GM21390 (cell line): Measurements from ENCODE around the gene DPEP2.
"Not testable (repeated sequence)": the region's sequence is repeated elsewhere in the genome, so short reads cannot be mapped to it uniquely, and the experiment has no call there.

Source experiments
- ATAC-seq: cut with Tn5 transposase; IDR thresholded peaks from one replicate; pipeline ENCODE4 v1.9.1; 2021; ENCODE audit not compliant: unreplicated experiment

The DPEP2 gene

DNA sequence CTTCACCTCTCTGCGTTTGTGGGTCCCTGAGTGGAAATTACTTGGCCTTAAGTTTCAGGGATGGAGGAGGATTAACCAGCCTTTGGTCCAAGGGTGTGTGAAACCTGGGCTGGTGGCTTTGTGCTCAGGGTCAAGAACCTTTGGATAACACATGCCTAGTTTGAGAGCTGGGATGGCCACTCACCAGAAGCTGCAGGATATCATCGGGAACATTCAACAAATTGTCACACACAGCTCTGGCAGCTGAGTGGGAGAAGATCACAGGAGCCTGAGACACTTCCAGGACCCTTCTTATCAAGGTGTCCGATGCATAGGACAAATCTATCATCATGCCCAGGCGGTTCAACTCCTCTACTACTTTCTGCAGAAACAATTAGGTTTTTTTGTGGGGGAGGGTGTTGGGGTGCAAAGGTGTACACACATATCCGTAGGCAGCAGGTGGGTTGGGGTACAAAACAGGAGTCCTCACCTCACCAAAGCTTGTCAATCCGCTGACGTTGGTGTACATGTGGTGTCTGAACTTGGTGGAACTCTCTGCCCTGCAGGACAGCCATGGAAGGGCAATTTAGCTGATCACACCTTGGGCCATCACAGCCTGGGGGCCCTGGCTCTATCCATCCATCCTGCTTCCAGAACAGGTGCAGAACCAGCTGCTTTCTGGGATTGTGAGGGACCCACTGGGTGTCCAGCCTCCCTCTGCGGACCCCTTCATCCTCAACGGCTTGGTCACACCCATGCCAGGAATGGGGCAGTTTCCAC lies 21.6 kb downstream of the DPEP2 start:
- no peak for ATAC-seq

DNA sequence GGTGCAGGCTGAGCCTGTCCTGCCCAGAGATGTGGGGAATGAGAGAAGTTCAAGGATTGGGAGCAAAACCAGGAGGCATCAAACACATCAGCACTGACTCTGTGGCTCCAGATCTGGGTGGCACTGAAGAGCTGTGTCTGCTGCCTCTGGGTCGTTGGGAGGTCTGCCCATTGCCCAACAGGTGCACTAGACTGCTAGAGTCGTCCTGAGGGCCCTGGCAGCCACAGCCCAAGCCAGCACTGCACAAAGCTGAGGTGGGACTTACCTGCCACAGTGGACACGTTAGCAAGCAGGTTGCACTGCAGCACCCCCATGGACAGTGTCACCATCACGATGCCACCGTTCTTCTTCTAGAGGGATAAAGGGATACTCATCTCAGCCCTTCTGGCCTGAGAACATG lies 22.3 kb downstream of the DPEP2 start:
- ATAC-seq: no peak

DNA sequence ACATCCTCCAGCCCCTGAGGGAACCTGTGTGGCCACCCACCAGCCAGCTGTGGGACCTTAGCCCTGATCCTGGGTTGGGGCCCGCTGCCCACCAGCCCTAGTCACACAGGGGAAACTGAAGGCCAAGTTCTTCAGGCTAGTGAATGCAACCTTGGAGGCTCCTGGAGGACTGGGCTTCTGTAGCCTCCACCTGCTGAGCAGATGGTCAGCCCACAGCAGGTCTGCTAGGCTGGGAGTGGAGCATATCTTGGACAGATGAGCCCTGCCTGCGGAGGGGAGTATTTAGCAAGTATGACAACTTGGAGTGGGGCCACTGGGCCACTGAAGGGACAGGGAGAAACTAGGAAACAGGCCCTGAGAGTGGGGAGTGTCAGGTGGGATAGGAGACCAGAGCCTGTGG lies 23.1 kb downstream of the DPEP2 start:
- ATAC-seq: no peak

DNA sequence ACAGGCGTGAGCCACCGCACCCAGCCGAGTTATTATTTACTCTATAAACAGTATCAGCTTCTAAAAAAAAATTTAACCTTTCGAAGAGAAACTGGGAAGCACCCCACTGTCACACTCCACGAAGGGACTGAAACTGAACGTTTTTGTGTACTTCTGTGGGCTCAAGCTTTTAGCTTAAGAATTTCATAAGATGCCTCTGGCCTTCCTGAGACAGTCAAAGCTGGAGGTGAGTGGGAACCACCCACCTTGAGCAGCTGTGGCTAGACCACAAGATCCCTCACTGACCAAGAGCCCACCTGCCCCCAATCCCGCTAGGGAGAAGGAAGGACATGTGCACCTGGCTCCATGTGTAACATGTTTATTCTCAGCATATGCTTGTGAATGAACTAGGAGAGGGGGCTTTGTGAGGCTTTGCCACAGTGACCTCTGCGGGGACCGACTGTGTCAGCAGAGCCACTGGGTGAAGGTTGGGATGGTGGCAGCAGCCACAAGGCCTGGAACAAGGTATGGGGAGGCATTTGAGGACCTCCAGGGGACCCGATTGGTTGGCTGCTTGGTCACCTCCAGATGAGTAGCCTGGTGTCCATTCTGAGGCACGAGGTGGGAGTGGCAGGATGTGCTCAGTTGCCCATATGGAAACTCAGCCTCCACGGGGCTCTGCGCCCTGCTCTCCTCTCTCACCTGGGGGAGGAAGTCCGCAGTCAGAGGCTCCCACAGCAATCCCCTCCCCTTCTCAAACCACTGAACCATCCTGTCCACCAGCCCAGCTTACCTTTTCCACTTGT lies 23.8 kb downstream of the DPEP2 start:
- no peak for ATAC-seq

DNA sequence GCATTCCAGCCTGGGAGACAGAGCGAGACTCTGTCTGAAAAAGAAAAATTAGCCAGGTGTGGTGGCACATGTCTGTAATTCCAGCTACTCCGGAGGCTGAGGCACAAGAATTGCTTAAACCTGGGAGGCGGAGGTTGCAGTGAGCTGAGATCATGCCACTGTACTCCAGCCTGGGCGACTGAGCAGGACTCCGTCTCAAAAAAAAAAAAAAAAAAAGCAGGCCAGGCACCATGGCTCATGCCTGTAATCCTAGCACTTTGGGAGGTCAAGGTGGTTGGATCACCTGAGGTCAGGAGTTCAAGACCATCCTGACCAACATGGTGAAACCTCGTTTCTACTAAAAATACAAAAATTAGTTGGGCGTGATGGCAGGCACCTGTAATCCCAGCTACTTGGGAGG lies 27.0 kb downstream of the DPEP2 start:
- not testable (repeated sequence) for ATAC-seq

DNA sequence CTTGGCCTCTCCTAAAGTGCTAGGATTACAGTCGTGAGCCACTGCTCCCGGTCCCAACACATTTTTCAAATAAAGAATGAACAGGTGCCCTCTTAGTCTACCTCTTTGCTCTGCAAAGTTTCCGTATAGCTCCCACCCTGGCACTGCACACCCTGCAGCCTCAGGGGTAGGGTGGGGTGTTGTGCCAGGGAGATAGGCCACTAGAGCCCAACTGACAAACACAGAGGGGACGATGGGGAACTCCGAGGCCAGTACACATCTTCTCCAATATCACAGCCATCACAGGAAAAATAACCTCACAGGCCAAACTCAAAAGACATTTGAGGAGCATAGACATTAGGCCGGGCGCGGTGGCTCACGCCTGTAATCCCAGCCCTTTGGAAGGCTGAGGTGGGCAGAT lies 28.2 kb downstream of the DPEP2 start:
- no peak for ATAC-seq

DNA sequence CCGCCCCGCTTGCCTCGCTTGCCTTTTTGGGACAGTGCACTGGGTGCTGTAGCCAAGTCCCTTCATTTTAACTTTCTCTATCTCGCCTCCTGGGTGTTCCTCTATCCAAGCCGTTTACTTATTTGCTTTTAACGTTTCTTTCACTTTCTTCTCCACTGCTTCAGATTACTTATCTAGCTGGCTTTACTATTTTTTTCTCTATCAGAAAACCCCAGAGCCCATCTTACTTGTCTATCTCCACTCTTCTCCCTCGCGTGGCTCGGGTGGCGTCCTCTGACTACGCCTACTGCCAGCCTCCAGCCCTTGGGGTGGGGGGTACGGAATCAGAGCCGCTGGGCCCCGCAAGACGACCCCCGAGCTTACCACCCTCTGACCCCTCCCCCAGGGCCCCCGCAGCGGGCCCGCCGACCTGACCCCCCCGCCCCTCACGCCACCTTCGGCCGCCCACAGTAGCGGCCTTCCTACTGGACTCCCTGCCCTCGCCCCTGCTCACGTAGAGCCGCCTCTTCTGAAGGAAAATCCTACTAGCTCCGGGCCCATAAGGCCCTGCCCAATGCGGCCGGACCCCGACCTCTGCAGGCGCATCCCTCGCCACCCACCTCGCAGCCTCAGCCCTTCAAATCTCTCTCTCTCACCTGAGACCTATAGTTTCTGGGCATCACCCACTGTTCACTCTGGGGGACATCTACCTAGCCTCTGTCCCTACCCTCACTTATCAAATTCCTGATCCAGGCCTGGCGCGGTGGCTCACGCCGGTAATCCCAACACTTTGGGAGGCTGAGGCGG lies 29.8 kb downstream of the DPEP2 start:
- no peak for ATAC-seq

DNA sequence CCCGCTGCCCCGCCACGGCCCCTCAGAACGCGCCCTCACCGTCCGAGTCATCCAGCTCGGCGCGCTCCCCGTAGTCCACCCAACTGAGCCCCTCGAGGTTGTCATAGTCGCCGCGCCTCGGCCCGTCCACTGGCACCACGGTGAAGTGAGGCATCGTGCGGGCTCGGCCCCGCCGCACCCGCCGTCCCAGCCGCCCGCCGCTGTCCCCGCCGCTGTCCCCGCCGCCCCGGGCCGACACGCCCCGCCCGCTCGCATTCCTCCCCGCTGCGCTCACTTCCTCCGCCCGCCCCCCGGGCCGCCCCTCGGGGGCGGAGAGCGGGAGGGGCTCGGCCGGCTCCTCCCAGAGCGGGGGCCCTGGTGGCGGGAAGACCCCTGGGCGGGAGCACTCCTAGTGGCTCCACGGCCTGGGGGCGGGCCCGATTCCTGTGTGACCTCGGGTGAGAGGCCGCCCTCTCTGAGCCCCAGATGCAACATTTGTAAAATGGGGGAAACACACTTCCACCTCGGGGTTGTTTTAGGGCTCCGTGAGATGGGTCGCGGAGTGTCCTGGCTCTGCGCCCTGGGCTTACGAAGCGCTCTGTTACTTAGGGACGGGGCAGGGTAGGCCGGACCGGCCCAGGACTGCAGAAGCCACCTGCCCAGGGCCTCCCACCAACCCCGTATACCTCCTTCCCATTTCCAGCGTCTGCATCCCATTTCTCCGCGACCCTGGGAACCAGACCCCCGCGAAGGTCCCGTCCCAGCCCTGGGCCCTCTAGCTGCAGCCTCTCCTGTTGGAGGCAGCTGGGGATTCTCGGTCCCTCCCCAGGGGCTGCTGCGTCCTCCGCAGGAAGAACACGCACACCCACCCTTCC lies 30.7 kb downstream of the DPEP2 start, which contains the start of gene SLC12A4:
Gene SLC12A4 (minus strand): TSS at position 238 of the 854 bp plus-strand sequence. CDS start 84 bp downstream, at position 154.
- ATAC-seq: peak; percentile 72

DNA sequence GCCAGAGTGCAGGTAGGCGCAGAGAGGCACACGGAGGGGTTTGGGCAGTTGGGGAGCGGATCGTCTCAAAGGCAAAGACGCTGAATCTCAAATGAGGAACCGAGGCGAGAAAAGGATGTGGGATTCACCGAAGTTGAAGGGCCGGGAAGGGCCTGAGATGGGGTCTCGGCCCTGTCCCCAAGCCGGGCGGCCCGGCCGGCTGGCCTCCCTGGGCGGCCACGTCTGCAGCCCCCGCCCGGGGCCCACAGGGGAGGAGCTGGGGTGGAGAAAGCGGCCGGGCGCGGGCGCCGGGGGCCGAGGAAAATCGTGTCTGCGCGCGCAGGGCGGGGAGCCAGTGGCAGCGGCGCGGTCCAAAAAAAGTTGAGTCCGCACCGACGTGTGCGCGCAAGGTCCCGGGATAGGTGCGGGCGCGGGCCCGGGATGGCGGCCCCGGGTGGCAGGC lies 31.3 kb downstream of the DPEP2 start:
- ATAC-seq: peak; percentile 38

DNA sequence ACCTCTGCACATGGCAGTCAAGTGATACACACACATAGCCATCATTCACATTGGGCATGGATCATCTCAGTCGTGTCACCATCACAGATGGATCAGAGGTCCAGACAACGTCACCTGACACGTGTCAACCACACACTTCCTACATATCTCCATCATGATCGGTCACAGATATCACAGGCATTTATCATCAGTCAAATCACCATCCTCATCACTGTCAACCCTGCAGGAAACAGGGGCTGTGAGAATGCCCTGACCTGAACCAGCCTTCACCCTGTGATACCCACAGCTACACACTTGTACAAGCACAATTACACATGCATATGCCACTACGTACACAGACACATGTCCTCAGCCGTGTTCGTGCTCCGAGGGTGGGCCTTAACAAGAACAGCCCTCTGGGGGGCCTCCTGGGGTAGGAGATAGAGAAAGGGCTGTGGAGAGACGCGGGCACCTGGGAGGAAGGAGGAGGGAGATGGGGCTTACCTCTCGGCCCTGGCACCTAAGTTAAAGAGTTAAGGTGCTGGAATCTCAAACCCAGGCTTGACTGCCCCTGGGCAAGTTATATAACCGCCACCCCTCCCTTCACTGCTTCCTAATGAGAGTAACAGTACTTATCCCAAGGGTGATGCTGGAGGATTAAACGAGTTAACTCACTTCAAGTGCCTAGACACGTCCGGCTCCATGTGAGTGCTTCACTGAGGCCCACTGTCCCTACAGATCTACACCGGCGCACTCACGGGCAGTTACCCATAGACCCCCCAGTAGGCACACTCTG lies 31.9 kb downstream of the DPEP2 start:
- ATAC-seq: peak; percentile 3

DNA sequence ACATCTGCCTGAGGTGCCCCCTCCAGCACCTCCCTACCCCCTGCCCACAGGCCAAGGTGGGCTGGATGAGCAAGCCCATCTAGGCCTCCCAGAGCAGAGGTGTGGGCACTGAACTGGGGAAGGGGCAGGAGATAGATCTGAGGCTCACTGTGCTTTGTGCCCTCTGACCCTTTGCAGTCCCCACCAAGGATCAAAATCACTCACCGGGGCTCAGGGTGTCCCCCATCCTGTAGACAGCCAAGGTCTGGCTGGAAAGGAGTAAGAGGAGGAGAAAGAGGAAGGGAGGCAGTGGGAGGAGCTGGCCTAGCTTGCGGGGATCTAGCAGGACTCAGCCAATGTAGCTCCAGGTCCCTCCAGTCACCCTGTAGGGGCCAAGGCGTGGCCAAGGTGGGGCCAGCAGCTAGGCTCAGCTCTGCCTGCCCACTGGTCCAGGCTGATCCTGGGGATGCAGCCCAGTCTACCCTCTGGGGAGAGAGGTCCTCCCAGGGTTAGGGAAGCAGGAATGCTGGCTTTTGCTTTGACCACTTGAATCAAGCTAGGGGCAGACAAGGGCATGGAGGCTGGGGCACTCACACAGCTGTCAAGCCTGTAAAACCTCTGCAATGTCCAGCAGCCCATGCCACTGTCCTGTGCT lies 32.6 kb downstream of the DPEP2 start:
- no peak for ATAC-seq

DNA sequence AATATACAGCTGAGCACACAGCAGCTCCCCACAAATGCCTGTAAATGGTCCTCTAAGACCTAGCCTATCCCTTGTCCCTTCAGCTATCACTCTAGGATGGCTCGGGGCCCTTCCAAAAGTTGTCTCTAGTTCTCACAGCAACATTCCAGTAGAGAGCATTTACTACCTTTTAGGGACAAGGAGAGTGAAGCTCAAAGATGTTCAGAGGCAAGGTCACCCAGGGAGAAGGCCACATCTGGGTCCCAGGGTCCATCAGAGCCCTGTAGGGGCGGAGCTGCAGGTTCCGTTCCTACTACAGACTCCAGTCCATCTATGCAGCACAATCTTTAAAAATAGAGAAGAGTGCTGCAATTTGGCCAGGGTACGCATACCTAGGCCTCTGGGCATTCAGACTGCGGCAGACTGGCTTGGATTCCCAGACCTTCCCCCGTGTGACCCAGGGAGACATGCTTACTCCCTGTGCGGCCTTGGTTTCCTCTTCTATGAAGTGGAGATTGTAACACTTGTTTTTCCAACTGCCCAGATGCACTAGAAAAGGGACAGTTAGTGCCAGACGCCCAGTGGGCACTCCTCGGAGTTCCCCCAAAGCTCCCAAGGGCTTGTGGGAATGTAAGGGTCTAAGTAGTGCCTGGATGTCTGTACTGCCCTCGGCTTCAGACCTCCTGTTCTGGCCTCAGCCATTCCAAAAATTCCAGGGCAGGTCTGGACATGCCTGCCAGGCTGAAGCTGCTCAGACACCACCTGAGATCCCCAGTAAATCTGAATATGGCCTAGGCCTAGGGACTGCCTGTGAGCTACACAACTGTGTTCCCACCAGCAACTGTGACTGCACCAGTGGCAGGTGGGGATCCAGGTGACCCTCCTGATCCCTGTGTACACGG lies 33.4 kb downstream of the DPEP2 start:
- no peak for ATAC-seq

DNA sequence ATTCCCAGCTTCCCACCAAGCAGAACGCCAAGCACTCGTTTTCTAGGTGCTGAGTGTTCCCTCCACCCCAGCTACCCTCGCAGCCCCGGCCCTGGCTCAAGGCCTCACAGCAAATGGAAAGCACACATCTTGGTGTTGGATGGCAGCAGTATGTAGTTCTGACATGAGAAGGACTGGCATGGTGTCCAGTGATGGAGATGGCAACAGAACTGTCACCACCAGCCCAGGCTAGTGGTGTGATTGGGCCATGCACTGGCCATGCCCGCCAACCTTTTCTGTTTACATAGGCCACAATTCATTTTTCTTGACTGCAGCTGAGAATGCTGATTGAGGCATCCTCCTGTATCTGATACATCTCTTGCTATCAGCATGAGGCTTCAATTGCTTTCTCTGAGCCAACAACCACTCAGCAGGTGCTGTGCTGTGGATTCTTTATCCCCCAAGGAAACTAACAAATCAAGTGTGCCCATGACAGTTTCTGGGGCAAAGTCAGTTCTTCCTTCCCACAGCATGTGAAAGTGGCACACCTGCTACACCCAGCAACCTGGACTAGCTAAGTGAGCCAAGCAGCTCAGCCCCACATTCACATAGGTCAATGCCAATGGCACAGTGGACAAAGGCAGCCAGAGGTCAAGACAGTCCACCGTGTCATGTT lies 34.7 kb downstream of the DPEP2 start:
- ATAC-seq: no peak

DNA sequence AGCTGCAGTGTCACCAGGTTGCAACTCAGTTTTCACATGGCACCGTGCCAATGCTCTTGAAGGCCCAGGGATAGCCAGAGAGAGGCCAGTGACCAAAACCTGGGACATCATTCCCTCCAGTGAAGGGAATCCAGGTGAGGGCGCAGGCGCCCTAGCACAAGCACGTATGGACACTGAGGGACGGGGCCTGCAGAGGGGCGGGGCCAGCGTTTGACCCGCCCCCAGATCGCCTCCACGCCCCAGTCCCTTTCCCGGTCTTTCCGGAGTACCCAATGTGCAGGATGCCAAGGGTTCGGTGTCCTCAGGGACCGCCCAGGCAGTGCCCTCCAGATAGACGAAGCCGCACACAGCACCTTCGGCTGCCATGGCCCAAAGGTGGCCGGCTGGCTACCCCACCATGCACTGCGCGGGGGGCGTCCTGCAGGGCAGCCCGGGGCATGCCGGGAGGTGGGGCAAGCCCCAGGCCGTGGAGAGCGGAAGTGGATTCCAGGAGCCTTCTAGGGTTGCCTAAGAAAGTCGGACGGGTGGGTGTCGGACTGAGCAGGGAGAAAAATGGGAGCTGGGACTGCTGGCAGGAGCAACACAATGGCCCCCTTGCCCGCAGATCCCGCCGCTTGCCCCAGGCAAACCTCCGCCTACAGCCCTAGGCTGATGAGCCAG lies 35.5 kb downstream of the DPEP2 start:
- ATAC-seq: no peak

DNA sequence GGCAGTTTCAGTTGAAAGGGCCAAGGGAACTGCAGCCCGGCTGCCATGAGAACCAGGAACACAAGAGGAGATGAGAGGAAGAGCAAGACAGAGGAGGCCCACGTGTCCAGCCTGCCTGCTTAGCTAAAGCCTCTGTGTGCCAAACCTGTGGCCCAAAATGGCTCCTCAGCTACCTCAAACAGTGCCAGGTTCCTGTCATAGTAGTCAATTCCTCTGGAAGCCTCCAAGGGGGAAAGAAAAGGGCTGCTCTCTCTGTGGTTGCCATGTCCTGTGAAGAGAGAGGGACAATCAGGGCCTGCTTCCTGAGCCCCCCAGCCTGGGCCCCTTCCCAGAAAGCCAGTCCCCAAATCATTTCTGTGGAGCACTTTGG lies 36.0 kb downstream of the DPEP2 start:
- ATAC-seq: no peak

DNA sequence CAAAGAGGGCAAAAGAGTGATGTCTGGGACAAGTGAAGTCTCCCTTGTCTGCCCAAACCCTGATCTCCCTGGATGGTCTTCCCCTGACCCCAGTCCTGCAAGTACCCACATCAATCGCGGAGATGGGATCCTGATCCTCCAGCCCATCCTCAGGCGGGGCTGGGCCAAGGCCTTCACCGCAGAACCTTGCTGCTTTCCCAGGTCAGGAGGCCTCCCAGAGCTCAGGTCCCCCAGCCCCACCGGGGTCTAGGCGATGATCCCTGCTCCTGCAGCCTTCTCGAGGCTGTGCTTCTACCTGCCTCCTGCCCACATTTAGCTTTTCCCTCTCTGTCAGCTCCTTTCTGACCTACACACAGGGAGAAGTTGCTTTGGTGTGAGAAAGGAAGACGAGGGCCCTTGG lies 37.1 kb downstream of the DPEP2 start:
- no peak for ATAC-seq

DNA sequence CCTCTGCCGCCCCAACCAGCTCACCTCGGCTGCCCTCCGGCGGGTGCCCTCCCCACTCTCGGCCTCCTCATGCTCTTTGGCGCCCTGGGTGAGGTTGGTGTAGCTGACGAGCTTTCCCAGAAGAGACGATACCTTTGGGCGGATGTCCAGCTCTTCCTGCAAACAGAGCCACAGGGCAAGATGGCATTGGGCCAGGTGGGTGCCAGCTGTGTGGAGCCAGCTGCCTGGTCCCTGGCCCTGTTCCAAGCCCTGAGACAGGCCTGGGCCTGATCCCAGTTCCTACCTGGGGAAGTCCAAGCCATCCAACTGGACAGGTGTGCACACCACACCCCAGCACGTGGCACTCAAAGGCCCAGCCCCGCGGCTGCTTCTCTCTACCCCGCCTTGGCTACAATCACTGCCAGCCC lies 37.7 kb downstream of the DPEP2 start:
- ATAC-seq: no peak
